IMR-90 (cell line): ENCODE data around the gene SEPTIN8.
"Not testable (repeated sequence)": the region's sequence is repeated elsewhere in the genome, so short reads cannot be mapped to it uniquely, and the experiment has no call there.

Experiments
- POLR2A ChIP-seq: IDR thresholded peaks from 2 replicates; pipeline ENCODE4 v1.6.1; 2012; ENCODE audit warnings: mild to moderate bottlenecking, low read depth, low read length
- RAD21 ChIP-seq: IDR thresholded peaks from 2 replicates; pipeline ENCODE4 v1.6.1; 2012; ENCODE audit warnings: low read length, improper control_type of control experiment
- RFX5 ChIP-seq: IDR thresholded peaks from 2 replicates; pipeline ENCODE4 v1.8.0; 2012; ENCODE audit warnings: low read depth, mild to moderate bottlenecking, low read length, moderate library complexity
- SMC3 ChIP-seq: fragments of 150-350 bp; IDR thresholded peaks from 2 replicates; pipeline ENCODE4 v1.6.1; 2016; ENCODE audit warnings: low read depth, mild to moderate bottlenecking, antibody characterized with exemption, low read length, moderate library complexity
- TF ChIP-seq, protein P1 (sequence below): conservative IDR thresholded peaks from 2 replicates; pipeline ENCODE4 v1.5.1; 2012; ENCODE audit warnings: mild to moderate bottlenecking, low read depth, low read length, improper control_type of control experiment
- TF ChIP-seq, protein P2 (sequence below): fragments of 150-350 bp; IDR thresholded peaks from 2 replicates; pipeline ENCODE4 v1.6.1; 2017; ENCODE audit warnings: mild to moderate bottlenecking, antibody characterized with exemption, low read length, low read depth

GRCh38 chr5:132802685-132803066, 25.6 kb upstream of the SEPTIN8 start:
- TF ChIP-seq, protein P1, sequence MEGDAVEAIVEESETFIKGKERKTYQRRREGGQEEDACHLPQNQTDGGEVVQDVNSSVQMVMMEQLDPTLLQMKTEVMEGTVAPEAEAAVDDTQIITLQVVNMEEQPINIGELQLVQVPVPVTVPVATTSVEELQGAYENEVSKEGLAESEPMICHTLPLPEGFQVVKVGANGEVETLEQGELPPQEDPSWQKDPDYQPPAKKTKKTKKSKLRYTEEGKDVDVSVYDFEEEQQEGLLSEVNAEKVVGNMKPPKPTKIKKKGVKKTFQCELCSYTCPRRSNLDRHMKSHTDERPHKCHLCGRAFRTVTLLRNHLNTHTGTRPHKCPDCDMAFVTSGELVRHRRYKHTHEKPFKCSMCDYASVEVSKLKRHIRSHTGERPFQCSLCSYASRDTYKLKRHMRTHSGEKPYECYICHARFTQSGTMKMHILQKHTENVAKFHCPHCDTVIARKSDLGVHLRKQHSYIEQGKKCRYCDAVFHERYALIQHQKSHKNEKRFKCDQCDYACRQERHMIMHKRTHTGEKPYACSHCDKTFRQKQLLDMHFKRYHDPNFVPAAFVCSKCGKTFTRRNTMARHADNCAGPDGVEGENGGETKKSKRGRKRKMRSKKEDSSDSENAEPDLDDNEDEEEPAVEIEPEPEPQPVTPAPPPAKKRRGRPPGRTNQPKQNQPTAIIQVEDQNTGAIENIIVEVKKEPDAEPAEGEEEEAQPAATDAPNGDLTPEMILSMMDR, result not testable (repeated sequence)
- TF ChIP-seq RAD21, SMC3, POLR2A, RFX5: not testable (repeated sequence)
- TF ChIP-seq, protein P2, sequence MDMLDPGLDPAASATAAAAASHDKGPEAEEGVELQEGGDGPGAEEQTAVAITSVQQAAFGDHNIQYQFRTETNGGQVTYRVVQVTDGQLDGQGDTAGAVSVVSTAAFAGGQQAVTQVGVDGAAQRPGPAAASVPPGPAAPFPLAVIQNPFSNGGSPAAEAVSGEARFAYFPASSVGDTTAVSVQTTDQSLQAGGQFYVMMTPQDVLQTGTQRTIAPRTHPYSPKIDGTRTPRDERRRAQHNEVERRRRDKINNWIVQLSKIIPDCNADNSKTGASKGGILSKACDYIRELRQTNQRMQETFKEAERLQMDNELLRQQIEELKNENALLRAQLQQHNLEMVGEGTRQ, result not testable (repeated sequence)
